SU-DHL-6 (cell line): ENCODE results near the gene SGIP1.

ENCODE experiments used
- H2AFZ ChIP-seq: fragments of 200-600 bp; sonication (generic); 2 replicates; pipeline ENCODE4 v1.6.1; 2014; ENCODE audit warnings: low read depth, mild to moderate bottlenecking, moderate library complexity, mixed read lengths, antibody characterized with exemption, low read length; ENCODE audit not compliant: severe bottlenecking
- H3F3A ChIP-seq: fragments of 200-600 bp; shearing (Covaris generic); 2 replicates; pipeline ENCODE4 v1.6.0; 2016; ENCODE audit warnings: antibody characterized with exemption, mild to moderate bottlenecking; ENCODE audit not compliant: insufficient read depth
- H3K27ac ChIP-seq: fragments of 200-600 bp; sonication (generic); 2 replicates; pipeline ENCODE4 v1.5.1; 2016; ENCODE audit warnings: low read depth, mild to moderate bottlenecking, low read length, moderate library complexity, mixed read lengths
- H3K27me3 ChIP-seq: fragments of 200-600 bp; sonication (generic), shearing (Covaris generic); 2 replicates; pipeline ENCODE4 v1.6.0; 2014; ENCODE audit warnings: mild to moderate bottlenecking, low read length
- H3K36me3 ChIP-seq: fragments of 200-600 bp; sonication (generic); 2 replicates; pipeline ENCODE4 v1.6.1; 2014; ENCODE audit warnings: mild to moderate bottlenecking, low read length, mixed read lengths
- H3K4me2 ChIP-seq: fragments of 300-600, 200-600 bp; shearing (Covaris generic), sonication (generic); 2 replicates; pipeline ENCODE4 v1.6.0; 2014; ENCODE audit warnings: low read length, low read depth, mild to moderate bottlenecking; ENCODE audit not compliant: poor library complexity, severe bottlenecking
- H3K4me3 ChIP-seq: fragments of 200-600 bp; sonication (generic); 2 replicates; pipeline ENCODE4 v1.5.1; 2014; ENCODE audit warnings: antibody characterized with exemption, low read length, mild to moderate bottlenecking, mixed read lengths; ENCODE audit not compliant: insufficient read depth, poor library complexity, severe bottlenecking
- H3K79me2 ChIP-seq: fragments of 200-600 bp; sonication (generic); 2 replicates; pipeline ENCODE4 v1.6.1; 2014; ENCODE audit warnings: mild to moderate bottlenecking, low read length, moderate library complexity; ENCODE audit not compliant: insufficient read depth
- H3K9ac ChIP-seq: fragments of 200-600 bp; sonication (generic); 2 replicates; pipeline ENCODE4 v1.7.0; 2014; ENCODE audit warnings: mild to moderate bottlenecking, low read length
- H3K9me2 ChIP-seq: fragments of 200-600 bp; sonication (generic); replicated peaks from 2 replicates; pipeline ENCODE4 v1.6.1; 2014; ENCODE audit warnings: low read length; ENCODE audit not compliant: insufficient read depth
- H3K9me3 ChIP-seq: fragments of 200-600 bp; sonication (generic); 2 replicates; pipeline ENCODE4 v1.6.1; 2014; ENCODE audit warnings: low read length, mixed read lengths; ENCODE audit not compliant: insufficient read depth
- H4K20me1 ChIP-seq: fragments of 200-600 bp; sonication (generic); 2 replicates; pipeline ENCODE4 v1.6.1; 2014; ENCODE audit warnings: low read depth, mild to moderate bottlenecking, antibody characterized with exemption, low read length, moderate library complexity, mixed read lengths
- EZH2phosphoT487 ChIP-seq: fragments of 200-600 bp; sonication (generic), shearing (Covaris generic); conservative IDR thresholded peaks from 2 replicates; pipeline ENCODE4 v1.6.1; 2018; ENCODE audit warnings: mild to moderate bottlenecking, antibody characterized with exemption, low read length, moderate library complexity, mixed read lengths
- TF ChIP-seq, protein P1 (sequence below): fragments of 200-600 bp; sonication (generic); IDR thresholded peaks from one replicate; pipeline ENCODE4 v1.5.1; 2017; ENCODE audit warnings: antibody characterized with exemption, mild to moderate bottlenecking, low read length, moderate library complexity; ENCODE audit not compliant: insufficient read depth, poor library complexity, severe bottlenecking

SGIP1 gene

DNA sequence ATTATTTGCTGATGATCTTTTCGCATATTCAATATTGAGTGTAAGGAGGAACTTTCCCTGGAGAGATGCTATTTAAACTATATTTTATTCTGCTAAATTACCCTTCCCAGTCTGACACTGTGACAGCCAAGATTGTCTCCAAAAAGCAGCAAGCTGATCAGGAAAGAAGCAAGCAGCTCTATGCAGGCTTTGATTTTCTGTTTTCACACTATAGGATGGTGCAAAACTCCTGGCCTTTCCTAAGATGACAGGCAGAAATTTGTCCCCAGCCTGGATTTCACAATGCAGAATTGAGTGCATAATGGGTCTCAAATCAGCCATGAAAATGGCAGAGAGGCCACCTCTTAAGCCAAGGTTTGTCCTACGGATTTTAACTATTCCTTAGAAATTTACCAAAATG, 1.1 kb downstream of the SGIP1 start:
- Histone ChIP-seq H3K9ac (no peak overlapping the region), H3K4me3 (no peak overlapping the region), H3K9me2 (no peaks in the 10 kb centered on the region), H3K79me2 (no peaks in the 10 kb centered on the region), H2AFZ (no peak overlapping the region), H3K27ac (no peak overlapping the region), H4K20me1 (no peaks in the 10 kb centered on the region), H3K27me3 (no peaks in the 10 kb centered on the region), H3K36me3 (no peaks in the 10 kb centered on the region), H3F3A (no peaks in the 10 kb centered on the region), H3K4me2 (no peak overlapping the region), H3K9me3 (no peaks in the 10 kb centered on the region)
- no peak for TF ChIP-seq EZH2phosphoT487
- TF ChIP-seq, protein P1, sequence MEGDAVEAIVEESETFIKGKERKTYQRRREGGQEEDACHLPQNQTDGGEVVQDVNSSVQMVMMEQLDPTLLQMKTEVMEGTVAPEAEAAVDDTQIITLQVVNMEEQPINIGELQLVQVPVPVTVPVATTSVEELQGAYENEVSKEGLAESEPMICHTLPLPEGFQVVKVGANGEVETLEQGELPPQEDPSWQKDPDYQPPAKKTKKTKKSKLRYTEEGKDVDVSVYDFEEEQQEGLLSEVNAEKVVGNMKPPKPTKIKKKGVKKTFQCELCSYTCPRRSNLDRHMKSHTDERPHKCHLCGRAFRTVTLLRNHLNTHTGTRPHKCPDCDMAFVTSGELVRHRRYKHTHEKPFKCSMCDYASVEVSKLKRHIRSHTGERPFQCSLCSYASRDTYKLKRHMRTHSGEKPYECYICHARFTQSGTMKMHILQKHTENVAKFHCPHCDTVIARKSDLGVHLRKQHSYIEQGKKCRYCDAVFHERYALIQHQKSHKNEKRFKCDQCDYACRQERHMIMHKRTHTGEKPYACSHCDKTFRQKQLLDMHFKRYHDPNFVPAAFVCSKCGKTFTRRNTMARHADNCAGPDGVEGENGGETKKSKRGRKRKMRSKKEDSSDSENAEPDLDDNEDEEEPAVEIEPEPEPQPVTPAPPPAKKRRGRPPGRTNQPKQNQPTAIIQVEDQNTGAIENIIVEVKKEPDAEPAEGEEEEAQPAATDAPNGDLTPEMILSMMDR: no peak

DNA sequence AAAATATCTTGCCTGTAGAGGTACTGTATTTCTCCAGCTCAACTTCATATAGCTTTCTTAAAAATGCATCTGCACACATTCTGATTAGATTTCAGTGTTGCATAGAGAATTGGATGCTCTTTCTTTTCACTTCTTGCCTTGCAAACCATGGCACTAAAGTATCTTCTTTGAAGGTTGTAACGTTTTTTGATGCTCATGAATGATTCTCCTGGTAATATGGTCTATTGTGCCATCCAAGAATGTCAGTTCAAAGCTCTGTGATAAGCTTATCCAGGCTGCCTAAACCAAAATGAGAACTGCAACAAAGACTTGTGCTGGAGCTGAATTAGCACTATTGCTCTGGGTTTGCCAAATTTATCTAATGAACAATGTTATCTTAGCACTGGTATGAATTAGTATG, 1.9 kb downstream of the SGIP1 start:
- Histone ChIP-seq H3K9me3 (no peaks in the 10 kb centered on the region), H3K9ac (no peak overlapping the region), H3K36me3 (no peaks in the 10 kb centered on the region), H3K27me3 (no peaks in the 10 kb centered on the region), H3K9me2 (no peaks in the 10 kb centered on the region), H3F3A (no peaks in the 10 kb centered on the region), H3K79me2 (no peaks in the 10 kb centered on the region), H4K20me1 (no peaks in the 10 kb centered on the region), H2AFZ (no peak overlapping the region), H3K4me2 (no peak overlapping the region), H3K27ac (no peak overlapping the region), H3K4me3 (no peak overlapping the region)
- no peak for TF ChIP-seq EZH2phosphoT487
- TF ChIP-seq, protein P1: no peak

DNA sequence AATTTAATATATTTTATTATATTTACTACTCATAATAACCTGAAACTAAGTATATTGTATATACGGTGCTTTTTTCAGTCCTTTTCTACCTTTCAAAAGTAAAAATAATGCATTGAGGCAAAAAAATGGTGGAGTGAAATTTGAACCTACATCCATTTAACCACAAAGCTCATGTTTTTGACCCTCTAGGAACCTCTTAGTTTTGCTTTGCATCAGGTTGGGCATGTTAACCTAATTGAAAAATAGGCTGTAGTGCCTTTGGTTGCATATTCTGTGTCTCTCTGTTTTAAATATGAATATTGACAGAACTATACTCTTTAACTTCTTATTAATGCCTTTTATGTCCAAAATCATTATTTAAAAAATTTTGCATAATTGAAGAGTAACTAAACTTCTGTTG, 3.8 kb downstream of the SGIP1 start:
- Histone ChIP-seq H3K27ac (no peak overlapping the region), H3K9me3 (no peaks in the 10 kb centered on the region), H2AFZ (no peak overlapping the region), H3K4me2 (no peak overlapping the region), H3K27me3 (no peaks in the 10 kb centered on the region), H3F3A (no peaks in the 10 kb centered on the region), H3K79me2 (no peaks in the 10 kb centered on the region), H3K4me3 (no peak overlapping the region), H4K20me1 (no peaks in the 10 kb centered on the region), H3K9ac (no peak overlapping the region), H3K36me3 (no peaks in the 10 kb centered on the region), H3K9me2 (no peaks in the 10 kb centered on the region)
- no peak for TF ChIP-seq EZH2phosphoT487
- TF ChIP-seq, protein P1: no peak

DNA sequence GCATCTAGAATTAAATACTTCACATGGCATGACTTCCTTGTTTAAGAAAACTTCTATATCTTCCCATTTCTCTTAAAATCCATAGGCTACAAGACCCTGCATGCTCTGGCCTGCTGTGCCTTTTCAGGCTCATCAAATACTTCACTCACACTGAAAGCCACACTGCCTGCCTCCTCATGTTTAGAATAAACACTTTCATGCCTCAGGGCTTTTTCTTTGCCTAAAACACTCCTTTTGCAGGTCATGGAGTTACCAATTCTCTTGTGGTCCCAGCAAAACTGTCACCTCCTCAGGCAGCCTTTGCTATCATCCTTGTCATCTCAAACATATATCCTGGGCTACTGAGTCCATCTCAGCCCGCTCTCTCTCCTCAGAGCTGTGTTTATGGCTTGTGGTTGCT, 5.5 kb downstream of the SGIP1 start:
- H3K4me2 ChIP-seq: no peak overlapping the region
- H3K79me2 ChIP-seq: no peaks in the 10 kb centered on the region
- no peaks in the 10 kb centered on the region for H3K27me3 ChIP-seq
- H3K36me3 ChIP-seq: no peaks in the 10 kb centered on the region
- H3K9me3 ChIP-seq: no peaks in the 10 kb centered on the region
- no peaks in the 10 kb centered on the region for H3F3A ChIP-seq
- H4K20me1 ChIP-seq: no peaks in the 10 kb centered on the region
- H3K4me3 ChIP-seq: no peak overlapping the region
- H3K27ac ChIP-seq: no peak overlapping the region
- no peak for TF ChIP-seq EZH2phosphoT487
- TF ChIP-seq, protein P1: no peak
- H3K9ac ChIP-seq: no peak overlapping the region
- H2AFZ ChIP-seq: no peak overlapping the region
- no peaks in the 10 kb centered on the region for H3K9me2 ChIP-seq
